ENCODE results near the gene JMJD1C.

JMJD1C gene

GRCh38 chr10:63480237-63480636 is 14.5 kb upstream of the JMJD1C start:
- DNase-seq = no peak

GRCh38 chr10:63478564-63478963 is 12.8 kb upstream of the JMJD1C start:
- DNase-seq = no peak

- no peak for DNase-seq
Observed at GRCh38 chr10:63477927-63478326, 12.2 kb upstream of the JMJD1C start.

GRCh38 chr10:63474488-63474887 is 8.7 kb upstream of the JMJD1C start:
- no peak for DNase-seq

GRCh38 chr10:63470928-63471327 is 5.2 kb upstream of the JMJD1C start:
- no peak for DNase-seq

- no peak for DNase-seq
Observed at GRCh38 chr10:63468947-63469346, 3.2 kb upstream of the JMJD1C start.

- DNase-seq = no peak
Observed at GRCh38 chr10:63467841-63468240, 2.1 kb upstream of the JMJD1C start.

GRCh38 chr10:63466144-63466935 is 563 bp upstream of the JMJD1C start:
- DNase-seq = peak; percentile 31

GRCh38 chr10:63464402-63465292 is 1.1 kb downstream of the JMJD1C start:
- peak; percentile 2 for DNase-seq

- DNase-seq = no peak
Observed at GRCh38 chr10:63462442-63462841, 3.3 kb downstream of the JMJD1C start.

GRCh38 chr10:63458177-63458576 is 7.6 kb downstream of the JMJD1C start:
- DNase-seq = no peak

- no peak for DNase-seq
Observed at GRCh38 chr10:63457594-63457993, 8.2 kb downstream of the JMJD1C start.

GRCh38 chr10:63456437-63457210 is 9.2 kb downstream of the JMJD1C start:
- no peak for DNase-seq

GRCh38 chr10:63455507-63455906 is 10.3 kb downstream of the JMJD1C start:
- no peak for DNase-seq

GRCh38 chr10:63454631-63455030 is 11.1 kb downstream of the JMJD1C start:
- DNase-seq = no peak

- no peak for DNase-seq
Observed at GRCh38 chr10:63452524-63452923, 13.3 kb downstream of the JMJD1C start.

- no peak for DNase-seq
Observed at GRCh38 chr10:63446716-63447440, 18.9 kb downstream of the JMJD1C start.

GRCh38 chr10:63441404-63441803 is 24.4 kb downstream of the JMJD1C start:
- no peak for DNase-seq

GRCh38 chr10:63439607-63440006 is 26.2 kb downstream of the JMJD1C start:
- DNase-seq = no peak

- DNase-seq = no peak
Observed at GRCh38 chr10:63438506-63439498, 27.0 kb downstream of the JMJD1C start.
